Activated naive CD4-positive, alpha-beta T cell treated with anti-CD3 and anti-CD28 coated beads, Interleukin-2, amount 50 U/mL, for 72 hours (primary cell): ENCODE measurements around the gene OR5B12. TPM values are rescaled to one million over a fixed set of nuclear protein-coding genes. Genes with fewer than 3 reads are reported as not detected.
"Not testable (repeated sequence)": the region's sequence is repeated elsewhere in the genome, so short reads cannot be mapped to it uniquely, and the experiment has no call there.

Experiments used
- ATAC-seq, 2 donors: fragments of 150-1000 bp; cut with Tn5 transposase; 2 replicates each; pipeline ENCODE4 v1.10.0; 2021; ENCODE audit warnings: mild to moderate bottlenecking in 2 of 2, moderate library complexity in 2 of 2
- DNase-seq, 2 donors: peaks; one replicate each; pipeline ENCODE4 v3.0.0; 2021 to 2022; ENCODE audit warnings: low spot score in 2 of 2
- H3K27ac Mint-ChIP-seq, 2 donors: one replicate each; pipeline ENCODE4 v1.8.0; 2022; ENCODE audit warnings: mild to moderate bottlenecking in 2 of 2, mixed read lengths in 2 of 2
- H3K36me3 Mint-ChIP-seq, 2 donors: one replicate each; pipeline ENCODE4 v1.8.0; 2022; ENCODE audit warnings: mixed read lengths in 2 of 2
- H3K9me3 Mint-ChIP-seq, 2 donors: one replicate each; pipeline ENCODE4 v1.8.0; 2022; ENCODE audit warnings: mixed read lengths in 2 of 2
- total RNA-seq, 2 donors: library from RNA; stranded (reverse); gene quantifications; one replicate each; pipeline ENCODE4 v1.2.3, GENCODE V29; 2022

The OR5B12 gene
- under 1 TPM in 1 of 2 donors, not detected in 1; 0.43 TPM for total RNA-seq

DNA sequence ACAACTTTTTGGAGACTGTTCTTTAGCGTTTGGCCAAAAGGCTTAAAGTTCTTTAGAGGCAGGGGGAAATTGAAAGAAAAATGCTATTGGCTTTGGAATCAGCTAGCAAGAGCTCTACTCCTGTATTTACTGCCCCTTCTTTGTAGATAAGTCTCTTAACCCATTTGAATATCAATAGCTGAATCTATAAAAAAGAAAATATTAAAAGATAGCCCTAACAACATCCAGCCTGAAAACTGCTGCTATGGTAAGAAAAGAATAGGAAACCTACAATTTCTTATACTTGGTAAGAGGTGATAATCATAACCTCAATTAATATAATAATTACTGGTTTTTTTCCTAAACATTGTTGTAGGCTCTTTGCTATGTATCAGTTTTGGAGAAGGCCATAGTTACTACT, at the start of gene OR5B12:
OR5B12 (minus strand) TSS at position 101 of the 400 bp plus-strand sequence. CDS start 2,085 bp downstream, outside the sequence.
- H3K27ac Mint-ChIP-seq = no peak within 1 kb of the TSS
- no peak for DNase-seq
- H3K36me3 Mint-ChIP-seq = peaks cover 0 to 28% of the 10 kb centered on the region in 2 donors
- peaks cover 4 to 13% of the 10 kb centered on the region in 2 donors for H3K9me3 Mint-ChIP-seq
- ATAC-seq = no peak

DNA sequence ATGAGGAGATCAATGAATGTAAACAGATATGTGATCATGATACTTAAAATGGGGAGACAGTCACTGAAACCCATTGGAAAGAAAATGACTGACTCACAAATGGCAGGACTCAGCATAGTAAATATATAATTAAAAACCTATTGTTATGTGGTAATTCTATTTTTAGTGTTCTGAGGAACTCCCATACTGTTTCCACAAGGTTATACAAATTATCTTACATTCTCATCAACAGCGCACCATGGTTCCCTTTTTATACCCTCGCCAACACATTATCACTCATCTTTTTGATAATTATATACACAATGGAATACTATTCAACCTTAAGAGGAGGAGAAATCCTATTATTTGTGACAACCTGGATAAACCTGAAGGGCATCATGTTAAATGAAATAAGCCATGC, 48.8 kb upstream of the OR5B12 start:
- Mint-ChIP-seq H3K9me3 (peaks cover 0 to 4% of the 10 kb centered on the region in 2 donors), H3K36me3 (no peaks in the 10 kb centered on the region), H3K27ac (no peak overlapping the region)
- no peak for ATAC-seq
- DNase-seq = no peak

DNA sequence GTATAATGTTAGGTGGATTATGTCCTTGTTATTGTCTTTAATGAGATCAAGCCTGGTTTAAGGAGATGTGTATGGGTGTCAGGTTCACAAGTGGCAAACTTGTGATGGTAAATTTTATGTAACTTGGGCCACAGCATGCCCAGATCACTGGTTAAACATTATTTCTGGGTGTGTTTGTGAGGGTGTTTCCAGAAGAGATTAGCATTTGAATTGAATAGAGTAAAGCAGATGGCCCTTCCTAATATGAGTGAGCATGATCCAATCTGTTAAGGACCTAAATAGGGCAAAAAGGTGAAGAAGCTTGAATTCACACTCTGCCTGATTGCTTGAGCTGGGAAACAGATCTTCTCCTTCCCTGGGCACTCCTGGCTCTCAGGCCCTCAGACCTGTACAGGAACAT, 45.1 kb upstream of the OR5B12 start:
- ATAC-seq (no peak), DNase-seq (no peak)
- no peak overlapping the region for H3K27ac Mint-ChIP-seq
- no peaks in the 10 kb centered on the region for H3K36me3 Mint-ChIP-seq
- H3K9me3 Mint-ChIP-seq = peaks cover 0 to 4% of the 10 kb centered on the region in 2 donors

DNA sequence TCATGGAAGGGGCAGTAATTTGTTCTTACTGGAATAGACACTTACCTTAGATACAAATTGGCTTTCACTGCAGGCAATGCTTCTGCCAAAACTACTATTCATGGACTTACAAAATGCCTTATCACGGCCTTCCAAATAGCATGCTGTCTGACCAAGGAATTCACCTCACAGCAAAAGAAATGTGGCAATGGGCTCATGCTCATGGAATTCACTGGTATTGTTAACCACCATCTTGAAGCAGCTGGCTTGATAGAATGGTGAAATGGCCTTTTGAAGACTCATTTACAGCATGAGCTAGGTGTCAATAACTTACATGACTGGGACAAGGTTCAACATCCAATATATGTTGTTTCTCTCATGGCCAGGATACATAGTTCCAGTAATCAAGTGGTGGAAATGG, 43.9 kb upstream of the OR5B12 start:
- DNase-seq (no peak), ATAC-seq (no peak)
- H3K36me3 Mint-ChIP-seq = no peaks in the 10 kb centered on the region
- no peak overlapping the region for H3K27ac Mint-ChIP-seq
- peaks cover 0 to 4% of the 10 kb centered on the region in 2 donors for H3K9me3 Mint-ChIP-seq

DNA sequence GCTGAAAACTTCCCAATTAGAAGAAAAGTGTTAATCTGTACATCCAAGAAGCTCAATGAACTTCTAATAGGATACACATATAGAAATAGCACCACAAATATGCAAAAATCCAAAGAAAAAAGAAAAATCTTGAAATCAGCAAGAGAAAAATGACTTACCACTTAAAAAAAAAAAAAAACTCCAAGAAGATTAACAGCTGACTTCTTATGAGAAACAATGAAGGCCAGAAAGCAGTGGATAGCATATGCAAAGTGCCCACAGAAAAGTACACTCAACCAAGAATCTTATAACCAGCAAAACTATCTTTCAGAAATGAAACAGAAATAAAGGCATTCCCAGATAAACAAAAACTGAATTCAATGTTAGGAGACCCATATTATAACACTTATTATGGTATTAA, 29.9 kb upstream of the OR5B12 start:
- Mint-ChIP-seq H3K36me3 (peaks cover 11 to 29% of the 10 kb centered on the region in 2 donors), H3K9me3 (peaks cover 16 to 22% of the 10 kb centered on the region in 2 donors), H3K27ac (no peak overlapping the region)
- DNase-seq (no peak), ATAC-seq (no peak)

DNA sequence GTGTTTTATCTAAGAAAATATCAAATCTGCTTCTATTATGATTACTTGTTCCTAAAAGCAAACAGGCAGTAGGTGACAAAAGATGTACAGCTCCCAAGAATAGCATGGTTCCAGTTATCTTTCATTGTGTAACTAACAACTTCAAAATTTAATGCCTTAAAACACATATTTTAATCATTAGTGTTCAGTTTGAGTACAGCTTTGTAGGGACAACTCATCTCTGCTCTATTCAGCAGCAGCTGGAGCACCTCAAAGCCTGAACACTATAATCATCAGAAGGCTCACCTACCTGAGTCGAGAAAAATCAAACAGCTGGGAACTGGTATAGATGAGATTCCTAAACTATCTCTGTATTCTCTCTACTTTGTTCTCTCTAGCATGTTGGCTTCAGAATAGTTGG, 24.3 kb upstream of the OR5B12 start:
- peaks cover 0 to 15% of the 10 kb centered on the region in 2 donors for H3K36me3 Mint-ChIP-seq
- ATAC-seq = no peak
- DNase-seq = no peak
- no peak overlapping the region for H3K27ac Mint-ChIP-seq
- peaks cover 5 to 11% of the 10 kb centered on the region in 2 donors for H3K9me3 Mint-ChIP-seq

DNA sequence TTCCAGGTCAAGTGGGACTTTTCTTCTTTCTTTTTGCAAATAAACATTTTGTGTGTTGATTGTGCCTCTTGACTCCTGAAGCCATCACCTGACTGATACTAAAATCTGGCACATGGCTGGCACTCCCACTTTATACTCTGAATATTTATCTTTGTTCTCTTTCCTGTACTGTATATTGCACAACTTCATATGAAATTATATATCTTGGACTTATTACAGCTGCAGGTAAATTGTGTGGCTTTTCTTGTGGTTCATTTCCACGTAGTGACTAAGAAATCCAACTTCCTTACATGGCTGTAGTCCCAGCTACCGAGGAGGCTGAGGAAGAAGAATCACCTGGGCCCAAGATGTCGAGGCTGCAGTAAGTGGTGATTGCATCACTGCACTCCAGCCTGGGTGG, 23.7 kb upstream of the OR5B12 start:
- DNase-seq (no peak), ATAC-seq (no peak)
- Mint-ChIP-seq H3K27ac (no peak overlapping the region), H3K9me3 (peaks cover 5 to 8% of the 10 kb centered on the region in 2 donors), H3K36me3 (peaks cover 0 to 12% of the 10 kb centered on the region in 2 donors)

DNA sequence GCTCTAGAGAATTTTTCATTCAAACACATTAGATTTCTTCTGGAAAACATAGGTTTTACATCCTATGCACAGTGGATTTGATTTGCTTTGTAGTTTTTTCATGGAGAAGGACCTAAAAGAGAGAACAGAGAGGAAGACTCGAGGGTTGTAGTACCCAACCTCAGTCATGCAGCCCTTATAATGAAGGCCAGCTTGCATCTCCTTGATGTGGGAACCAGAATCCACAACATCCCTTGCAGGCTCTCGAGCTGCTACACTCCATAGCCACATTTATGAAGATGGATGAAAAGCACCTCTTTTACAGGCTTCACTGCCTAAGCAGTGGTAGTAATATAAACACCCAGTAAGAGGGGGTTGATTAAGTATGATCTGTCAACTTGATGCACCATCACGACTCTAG, 9.5 kb upstream of the OR5B12 start:
- Mint-ChIP-seq H3K27ac (no peak overlapping the region), H3K9me3 (peaks cover 3 to 16% of the 10 kb centered on the region in 2 donors), H3K36me3 (peaks cover 0 to 5% of the 10 kb centered on the region in 2 donors)
- no peak for ATAC-seq
- no peak for DNase-seq

DNA sequence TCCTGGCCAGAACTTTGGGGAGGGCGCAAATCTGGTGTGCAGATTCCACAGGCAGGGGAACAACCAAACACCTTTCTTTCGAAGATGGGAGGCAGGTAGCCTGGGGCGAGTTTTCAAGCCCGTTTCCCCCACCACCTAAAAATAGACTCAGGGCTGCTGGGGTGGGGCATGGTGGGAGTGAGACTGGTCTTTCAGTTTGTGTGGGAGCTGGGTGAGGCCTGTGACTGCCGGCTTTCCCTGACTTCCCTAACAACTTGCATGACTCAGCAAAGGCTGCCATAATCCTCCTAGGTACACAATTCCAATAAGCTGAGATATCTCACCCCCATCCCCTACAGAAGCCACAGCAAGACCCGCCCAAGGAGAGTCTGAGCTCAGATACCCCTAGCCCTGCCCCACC, 4.3 kb upstream of the OR5B12 start:
- H3K27ac Mint-ChIP-seq = no peak overlapping the region

DNA sequence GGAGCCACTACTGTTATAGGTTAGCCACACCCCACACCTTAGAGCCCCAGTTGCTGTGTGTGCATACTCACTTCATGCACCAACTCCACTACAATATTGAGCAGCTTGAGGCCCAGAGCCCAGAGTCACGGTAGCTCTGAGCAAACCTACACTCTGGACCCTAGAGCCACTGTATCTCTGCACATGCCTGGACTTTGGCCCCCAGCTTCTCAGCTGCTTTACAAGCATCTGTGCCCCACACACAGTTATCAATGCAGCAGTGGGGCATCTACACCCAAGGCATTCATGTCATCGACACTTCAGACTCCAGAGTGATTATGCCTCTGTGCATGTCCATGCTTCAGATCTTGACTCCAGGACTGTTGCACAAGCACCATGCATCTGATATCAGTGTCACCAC, 2.3 kb upstream of the OR5B12 start:
- peaks cover 4 to 19% of the 10 kb centered on the region in 2 donors for H3K9me3 Mint-ChIP-seq
- no peak overlapping the region for H3K27ac Mint-ChIP-seq
- DNase-seq = no peak
- peaks cover 0 to 27% of the 10 kb centered on the region in 2 donors for H3K36me3 Mint-ChIP-seq
- no peak for ATAC-seq

More for the DNA sequence above, 4.3 kb upstream of the OR5B12 start:
- ATAC-seq (no peak), DNase-seq (no peak)
- Mint-ChIP-seq H3K9me3 (peaks cover 7 to 16% of the 10 kb centered on the region in 2 donors), H3K36me3 (peaks cover 0 to 23% of the 10 kb centered on the region in 2 donors)

DNA sequence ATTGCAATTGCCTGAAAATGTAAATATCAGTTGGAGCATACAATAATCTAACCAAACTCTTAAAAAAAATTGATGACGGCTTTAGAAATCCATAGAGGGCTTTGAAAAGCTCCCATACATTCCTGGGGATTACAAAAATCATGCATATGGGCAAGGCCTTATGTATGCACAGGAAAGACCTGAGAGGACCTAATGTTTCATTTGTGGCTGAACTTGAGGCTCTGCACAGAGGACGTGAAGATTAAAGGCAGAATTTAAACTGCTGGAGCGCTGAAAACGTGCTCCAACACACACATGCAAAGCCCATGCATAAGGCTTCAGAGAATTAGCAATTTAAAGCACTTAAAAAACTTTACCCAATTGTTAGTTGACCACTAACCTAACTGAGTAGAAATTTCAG, 3.5 kb downstream of the OR5B12 start:
- no peak overlapping the region for H3K27ac Mint-ChIP-seq
- peaks cover 0 to 9% of the 10 kb centered on the region in 2 donors for H3K9me3 Mint-ChIP-seq
- DNase-seq (no peak), ATAC-seq (no peak)
- peaks cover 0 to 6% of the 10 kb centered on the region in 2 donors for H3K36me3 Mint-ChIP-seq

DNA sequence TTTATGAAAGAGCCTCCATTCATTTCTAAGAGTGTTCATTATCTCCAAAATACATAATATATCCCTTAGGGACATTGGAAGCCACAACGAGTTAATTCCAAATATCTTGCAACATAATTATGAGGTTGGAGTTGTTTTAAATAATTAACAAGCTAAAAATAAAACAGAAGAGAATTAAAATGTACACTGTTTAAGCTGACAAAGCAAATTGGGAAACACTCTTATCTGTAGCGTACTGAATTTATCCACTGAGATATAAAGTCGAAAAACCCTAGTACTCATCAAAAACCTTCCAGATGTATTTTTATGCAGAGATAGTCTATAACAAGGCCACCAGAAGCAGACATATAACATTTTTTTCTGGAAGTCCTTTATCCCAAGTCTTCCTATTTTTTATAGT, 7.8 kb downstream of the OR5B12 start:
- DNase-seq = no peak
- Mint-ChIP-seq H3K36me3 (peaks cover 0 to 2% of the 10 kb centered on the region in 2 donors), H3K27ac (no peak overlapping the region), H3K9me3 (peaks cover 3 to 5% of the 10 kb centered on the region in 2 donors)
- ATAC-seq = no peak

DNA sequence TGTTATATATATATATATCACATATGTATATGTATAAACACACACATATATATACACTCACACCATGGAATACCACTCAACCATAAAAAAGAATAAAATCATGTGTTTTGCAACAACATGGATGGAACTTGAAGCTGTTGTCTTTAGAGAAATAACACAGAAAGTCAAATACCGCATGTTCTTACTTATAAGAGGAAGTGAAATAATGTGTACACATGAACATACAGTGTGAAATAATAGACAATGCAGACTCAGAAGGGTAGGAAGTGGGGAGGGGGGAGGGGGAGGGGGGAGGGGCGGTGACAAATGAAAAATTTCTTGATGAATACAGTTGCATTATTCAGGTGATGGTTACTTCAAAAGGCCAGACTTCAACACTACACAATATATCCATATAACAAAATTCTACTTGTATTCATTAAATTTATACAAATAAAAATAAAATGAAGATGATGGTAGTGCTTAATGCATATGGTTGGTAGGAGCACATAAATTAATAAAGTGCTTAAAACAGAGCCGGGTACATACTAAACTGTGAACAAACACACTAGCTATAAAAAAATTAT, 8.3 kb downstream of the OR5B12 start:
- ATAC-seq = no peak
- H3K9me3 Mint-ChIP-seq = peaks cover 7 to 8% of the 10 kb centered on the region in 2 donors
- H3K27ac Mint-ChIP-seq = no peak overlapping the region
- no peak for DNase-seq
- H3K36me3 Mint-ChIP-seq = peaks cover 0 to 3% of the 10 kb centered on the region in 2 donors

DNA sequence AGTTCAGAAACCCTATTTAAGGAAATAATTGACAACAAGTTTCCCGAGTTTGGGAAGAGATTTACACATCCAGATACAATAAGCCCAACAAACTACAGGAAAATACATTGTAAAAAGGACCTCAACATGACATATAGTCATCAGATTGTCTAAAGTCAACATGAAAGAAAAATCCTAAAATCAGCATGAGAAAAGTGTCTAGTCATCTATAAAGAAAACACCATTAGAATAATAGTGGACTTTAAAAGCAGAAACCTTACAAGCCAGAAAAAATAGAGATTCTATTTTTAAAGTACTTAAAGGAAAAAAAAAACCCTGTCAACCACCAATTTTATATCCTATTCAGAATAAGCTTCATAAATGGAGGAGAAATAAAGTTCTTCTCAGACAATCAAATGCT, 12.8 kb downstream of the OR5B12 start:
- Mint-ChIP-seq H3K36me3 (peaks cover 0 to 5% of the 10 kb centered on the region in 2 donors), H3K27ac (no peak overlapping the region), H3K9me3 (peaks cover 5 to 9% of the 10 kb centered on the region in 2 donors)
- ATAC-seq (no peak), DNase-seq (no peak)

DNA sequence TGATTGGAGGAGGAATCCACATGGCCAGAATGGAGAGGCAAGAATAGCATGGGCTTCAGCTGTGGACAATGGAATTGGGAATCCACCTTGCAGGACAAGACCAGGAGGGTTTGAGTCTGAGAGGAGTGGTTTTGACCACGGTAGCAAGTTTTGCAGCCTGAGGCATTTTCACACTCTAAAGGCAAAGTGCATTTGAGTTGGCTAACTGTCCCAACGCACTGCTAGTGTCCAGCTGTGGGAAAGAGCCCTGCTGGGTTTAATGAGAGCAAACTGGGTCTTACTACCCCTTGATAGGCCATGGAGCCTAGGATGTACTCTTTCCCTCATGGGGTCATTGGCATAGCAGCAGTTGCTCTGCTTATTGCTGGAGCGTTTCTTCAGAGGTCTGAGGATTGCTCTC, 14.0 kb downstream of the OR5B12 start, which contains the start of gene OR5B2:
OR5B2 (minus strand) TSS at position 101 of the 400 bp plus-strand sequence. CDS start 4,860 bp downstream, outside the sequence.
- Mint-ChIP-seq H3K9me3 (peaks cover 5 to 9% of the 10 kb centered on the region in 2 donors), H3K27ac (no peak within 1 kb of the TSS), H3K36me3 (peaks cover 0 to 5% of the 10 kb centered on the region in 2 donors)
- no peak for DNase-seq
- no peak for ATAC-seq

DNA sequence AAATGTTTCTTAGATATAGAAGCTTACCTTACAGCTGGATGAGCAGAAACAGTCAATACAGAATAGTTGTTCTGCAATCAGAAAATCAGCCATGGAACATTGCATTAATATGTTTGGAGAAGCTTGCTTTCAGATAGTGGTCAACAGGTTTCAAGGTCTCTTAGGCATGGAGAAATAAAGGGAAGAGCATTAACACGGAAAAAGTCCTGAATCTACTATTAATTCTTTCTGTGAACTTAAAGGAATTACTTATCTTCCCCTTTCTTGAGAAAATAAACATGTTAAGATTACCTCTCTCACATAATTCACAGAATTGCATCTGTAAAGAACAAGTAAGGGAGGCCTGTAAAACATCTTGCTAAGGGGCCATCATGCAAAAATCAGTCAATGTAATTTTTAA, 35.3 kb downstream of the OR5B12 start, which contains the start of gene OR5B3:
OR5B3 (minus strand) TSS at position 101 of the 400 bp plus-strand sequence. CDS start 3,465 bp downstream, outside the sequence.
- no peak for DNase-seq
- Mint-ChIP-seq H3K36me3 (peaks cover 10 to 13% of the 10 kb centered on the region in 2 donors), H3K27ac (no peak within 1 kb of the TSS), H3K9me3 (peaks cover 15 to 23% of the 10 kb centered on the region in 2 donors)
- no peak for ATAC-seq

DNA sequence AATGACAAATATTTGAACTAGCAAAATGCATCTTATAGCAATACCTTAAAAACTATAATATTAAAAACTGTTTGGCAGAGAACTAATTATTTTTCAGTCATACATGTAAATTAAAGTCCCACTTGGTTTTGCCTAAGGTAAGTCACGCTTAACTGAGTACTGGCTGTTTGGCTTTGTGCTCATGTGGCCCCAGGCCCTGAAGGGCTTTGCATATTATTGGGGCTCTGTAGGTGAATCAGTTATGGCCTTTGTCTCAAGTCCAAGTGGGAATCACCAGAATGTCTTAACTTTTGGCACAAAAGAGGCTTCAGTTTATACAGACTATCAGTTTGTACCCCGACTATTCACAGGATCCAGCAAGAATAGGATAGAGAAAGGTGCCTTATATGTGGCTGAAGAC, 42.4 kb downstream of the OR5B12 start:
- not testable (repeated sequence) for H3K27ac Mint-ChIP-seq, ATAC-seq, DNase-seq, H3K36me3 Mint-ChIP-seq
- peaks cover 5 to 17% of the 10 kb centered on the region in 2 donors for H3K9me3 Mint-ChIP-seq

DNA sequence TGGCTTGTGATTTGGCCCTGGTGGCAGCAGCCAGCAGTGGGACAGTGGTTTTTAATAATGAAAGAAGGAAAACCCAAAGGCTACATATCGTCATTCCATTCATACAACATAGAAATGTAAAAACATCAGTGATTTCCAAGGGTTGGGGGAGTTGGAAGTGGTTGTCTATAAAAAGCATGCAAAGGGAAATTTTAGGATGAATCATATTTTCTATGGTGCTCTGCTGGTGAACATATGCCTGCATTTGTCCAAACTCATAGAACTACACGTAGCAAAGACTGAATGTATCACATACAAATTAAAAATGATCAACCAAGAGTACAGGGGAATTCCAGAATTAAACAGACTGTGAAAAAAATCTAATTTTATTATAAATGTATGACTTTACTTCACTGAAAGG, 46.5 kb downstream of the OR5B12 start:
- DNase-seq = no peak
- no peak for ATAC-seq

More for the DNA sequence above, 46.5 kb downstream of the OR5B12 start:
- peaks cover 12 to 14% of the 10 kb centered on the region in 2 donors for H3K36me3 Mint-ChIP-seq
- H3K27ac Mint-ChIP-seq = peak overlapping the region in 1 of 2 donors; percentile 40
- peaks cover 8 to 12% of the 10 kb centered on the region in 2 donors for H3K9me3 Mint-ChIP-seq
